Type B pancreatic cell (in vitro differentiated cells): Measurements from ENCODE around the gene MCMBP. TPM values are rescaled to one million over a fixed set of nuclear protein-coding genes. Genes with fewer than 3 reads are reported as not detected.

Experiments used
- DNase-seq: peaks from one replicate; pipeline ENCODE4 v3.0.0; 2021; ENCODE audit warnings: mixed read lengths; ENCODE audit not compliant: unreplicated experiment; ENCODE audit errors: extremely low spot score
- H3K27ac Mint-ChIP-seq: 2 replicates; pipeline ENCODE4 v1.8.0; 2021; ENCODE audit warnings: mild to moderate bottlenecking, mixed read lengths
- H3K27me3 Mint-ChIP-seq: 2 replicates; pipeline ENCODE4 v1.8.0; 2021; ENCODE audit warnings: mixed read lengths
- H3K36me3 Mint-ChIP-seq: 2 replicates; pipeline ENCODE4 v1.8.0; 2021; ENCODE audit warnings: mixed read lengths
- H3K4me1 Mint-ChIP-seq: one replicate; pipeline ENCODE4 v1.8.0; 2021; ENCODE audit warnings: mixed read lengths; ENCODE audit not compliant: unreplicated experiment
- H3K4me3 Mint-ChIP-seq: 2 replicates; pipeline ENCODE4 v1.8.0; 2021; ENCODE audit warnings: mild to moderate bottlenecking, mixed read lengths
- H3K9me3 Mint-ChIP-seq: 2 replicates; pipeline ENCODE4 v1.8.0; 2021; ENCODE audit warnings: mixed read lengths
- total RNA-seq: library from RNA; stranded (reverse); gene quantifications from 2 replicates; pipeline ENCODE4 v1.2.1, GENCODE V29; 2021; ENCODE audit warnings: low replicate concordance
- TF ChIP-seq, protein P1 (sequence below): fragments of 200-600 bp; sonication (generic); conservative IDR thresholded peaks from 2 replicates; pipeline ENCODE4 v1.5.0; 2021; ENCODE audit warnings: antibody characterized with exemption, mild to moderate bottlenecking

The MCMBP gene
- total RNA-seq, 1 donor from 2014 or later: 58.2 TPM

DNA sequence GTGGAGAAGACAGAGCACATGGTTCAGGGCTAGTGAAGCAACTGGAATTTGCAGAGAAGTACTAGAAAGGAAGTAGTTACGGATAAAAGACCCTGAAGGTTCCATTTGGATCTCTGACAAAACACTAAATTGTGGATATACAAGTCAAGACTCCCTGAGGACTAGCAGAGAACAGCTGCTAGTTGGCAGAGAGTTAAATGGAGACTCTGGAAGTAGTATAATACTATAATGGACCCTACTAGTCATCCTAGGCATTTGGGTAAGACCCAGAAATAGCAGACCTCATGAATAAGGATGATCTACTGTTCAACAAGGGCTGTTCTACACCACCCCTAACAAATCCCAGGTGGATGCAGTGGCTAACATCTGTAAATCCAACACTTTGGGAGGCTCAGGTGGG lies 19.1 kb downstream of the MCMBP start:
- no peaks in the 10 kb centered on the region for H3K27me3 Mint-ChIP-seq
- H3K27ac Mint-ChIP-seq: peak overlapping the region; percentile 55
- H3K4me3 Mint-ChIP-seq: no peak overlapping the region
- no peaks in the 10 kb centered on the region for H3K9me3 Mint-ChIP-seq
- TF ChIP-seq, protein P1, sequence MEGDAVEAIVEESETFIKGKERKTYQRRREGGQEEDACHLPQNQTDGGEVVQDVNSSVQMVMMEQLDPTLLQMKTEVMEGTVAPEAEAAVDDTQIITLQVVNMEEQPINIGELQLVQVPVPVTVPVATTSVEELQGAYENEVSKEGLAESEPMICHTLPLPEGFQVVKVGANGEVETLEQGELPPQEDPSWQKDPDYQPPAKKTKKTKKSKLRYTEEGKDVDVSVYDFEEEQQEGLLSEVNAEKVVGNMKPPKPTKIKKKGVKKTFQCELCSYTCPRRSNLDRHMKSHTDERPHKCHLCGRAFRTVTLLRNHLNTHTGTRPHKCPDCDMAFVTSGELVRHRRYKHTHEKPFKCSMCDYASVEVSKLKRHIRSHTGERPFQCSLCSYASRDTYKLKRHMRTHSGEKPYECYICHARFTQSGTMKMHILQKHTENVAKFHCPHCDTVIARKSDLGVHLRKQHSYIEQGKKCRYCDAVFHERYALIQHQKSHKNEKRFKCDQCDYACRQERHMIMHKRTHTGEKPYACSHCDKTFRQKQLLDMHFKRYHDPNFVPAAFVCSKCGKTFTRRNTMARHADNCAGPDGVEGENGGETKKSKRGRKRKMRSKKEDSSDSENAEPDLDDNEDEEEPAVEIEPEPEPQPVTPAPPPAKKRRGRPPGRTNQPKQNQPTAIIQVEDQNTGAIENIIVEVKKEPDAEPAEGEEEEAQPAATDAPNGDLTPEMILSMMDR: no peak
- H3K36me3 Mint-ChIP-seq: peaks cover 34% of the 10 kb centered on the region
- DNase-seq: no peak
- H3K4me1 Mint-ChIP-seq: no peaks in the 10 kb centered on the region

DNA sequence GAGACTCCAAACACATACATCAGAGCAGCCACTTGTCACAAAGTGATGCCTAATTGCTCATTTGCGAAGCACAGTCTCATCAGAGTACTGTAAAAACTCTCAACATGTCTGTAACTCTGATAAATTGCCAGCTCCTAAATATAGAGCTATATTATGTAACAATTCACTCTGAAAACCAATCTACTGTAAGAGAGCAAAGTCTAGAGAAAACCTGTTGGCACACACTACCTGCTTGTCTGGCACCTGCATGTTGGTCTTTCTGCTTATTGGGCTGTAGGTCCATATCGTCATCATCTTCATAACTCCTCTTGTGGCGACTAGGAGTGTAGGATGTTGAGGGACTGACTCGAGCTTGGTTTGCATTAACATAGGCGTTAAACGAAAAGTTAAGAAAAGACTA lies 19.8 kb downstream of the MCMBP start:
- TF ChIP-seq, protein P1: no peak
- Mint-ChIP-seq H3K27ac (no peak overlapping the region), H3K36me3 (peaks cover 36% of the 10 kb centered on the region)

DNA sequence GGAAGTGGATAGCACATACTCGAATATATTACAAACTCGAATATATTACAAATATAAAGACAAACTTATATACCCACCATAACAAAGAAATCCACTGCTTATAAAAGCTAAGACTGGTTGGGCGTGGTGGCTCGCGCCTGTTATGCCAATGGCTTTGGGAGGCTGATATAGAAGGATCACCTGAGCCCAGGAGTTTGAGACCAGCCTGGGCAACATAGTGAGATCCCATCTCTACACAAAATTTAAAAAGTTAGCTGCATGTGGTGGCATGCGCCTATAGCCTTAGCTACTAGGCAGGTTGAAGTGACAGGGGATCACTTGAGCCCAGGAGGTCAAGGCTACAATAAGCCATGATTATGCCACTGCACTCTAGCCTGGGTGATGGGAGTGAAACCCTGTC lies 20.4 kb downstream of the MCMBP start:
- Mint-ChIP-seq H3K4me3 (no peak overlapping the region), H3K36me3 (peaks cover 33% of the 10 kb centered on the region), H3K27ac (no peak overlapping the region), H3K4me1 (no peaks in the 10 kb centered on the region), H3K9me3 (no peaks in the 10 kb centered on the region), H3K27me3 (no peaks in the 10 kb centered on the region)
- no peak for DNase-seq
- TF ChIP-seq, protein P1: no peak

More for the DNA sequence above, 19.8 kb downstream of the MCMBP start:
- Mint-ChIP-seq H3K9me3 (no peaks in the 10 kb centered on the region), H3K4me3 (no peak overlapping the region), H3K27me3 (no peaks in the 10 kb centered on the region), H3K4me1 (no peaks in the 10 kb centered on the region)
- DNase-seq: no peak

DNA sequence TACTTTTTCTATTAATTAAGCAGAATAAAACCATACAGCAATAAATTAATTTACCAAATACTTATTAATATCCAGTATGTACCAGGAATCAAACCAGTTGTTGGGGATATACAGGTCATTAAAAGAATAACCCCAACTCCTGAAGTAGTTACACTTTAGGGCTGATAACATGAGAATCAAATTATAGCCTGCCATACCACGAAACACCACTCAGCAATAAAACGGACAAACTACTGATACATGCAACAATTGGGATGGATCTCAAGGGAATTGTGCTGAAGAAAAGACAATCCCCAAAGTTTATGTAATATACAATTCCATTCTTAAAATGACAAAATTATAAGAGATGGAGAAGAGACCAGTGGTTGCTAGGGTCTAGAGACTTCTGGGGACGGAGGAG lies 22.7 kb downstream of the MCMBP start:
- H3K4me3 Mint-ChIP-seq: no peak overlapping the region
- H3K27ac Mint-ChIP-seq: peak overlapping the region; percentile 85
- DNase-seq: no peak
- H3K27me3 Mint-ChIP-seq: no peaks in the 10 kb centered on the region
- H3K36me3 Mint-ChIP-seq: peaks cover 37% of the 10 kb centered on the region
- H3K4me1 Mint-ChIP-seq: no peaks in the 10 kb centered on the region
- no peaks in the 10 kb centered on the region for H3K9me3 Mint-ChIP-seq
- TF ChIP-seq, protein P1: no peak

DNA sequence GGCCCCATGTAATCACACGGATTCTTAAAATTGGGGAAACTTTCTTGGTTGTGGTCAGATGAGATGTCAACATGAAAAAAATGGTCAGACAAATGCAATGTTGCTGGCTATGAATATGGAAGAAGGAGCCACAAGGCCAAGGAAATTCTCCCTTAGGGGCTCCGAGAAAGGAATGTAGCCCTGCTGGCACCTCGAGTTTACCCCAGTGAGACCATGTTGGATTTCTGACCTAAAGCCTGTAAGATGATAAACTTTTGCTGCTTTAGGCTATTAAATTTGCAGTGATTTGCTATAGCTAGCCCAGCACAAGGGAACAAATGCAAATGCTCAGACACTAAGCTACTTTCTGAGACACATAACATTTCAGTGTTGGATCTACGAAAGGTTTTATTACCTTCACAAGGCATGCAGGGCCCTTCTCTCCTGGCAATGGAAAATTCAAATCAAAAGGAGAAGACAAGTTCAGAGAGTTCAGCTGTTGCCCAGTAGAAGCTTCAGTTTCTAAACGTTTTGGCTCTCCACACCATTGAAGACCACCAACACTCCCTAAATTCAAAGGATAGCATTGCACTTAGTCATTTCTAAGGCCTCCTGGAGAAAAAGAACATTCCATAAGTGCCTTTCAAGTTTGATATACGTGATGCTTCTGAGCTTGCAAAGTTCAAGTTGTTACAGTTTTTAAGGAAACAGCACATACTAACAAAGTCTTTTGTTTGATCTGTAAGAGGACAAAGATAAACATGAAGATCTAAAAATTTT lies 23.4 kb downstream of the MCMBP start:
- Mint-ChIP-seq H3K4me3 (no peak overlapping the region), H3K9me3 (no peaks in the 10 kb centered on the region), H3K27me3 (no peaks in the 10 kb centered on the region), H3K27ac (peak overlapping the region; percentile 85), H3K36me3 (peaks cover 41% of the 10 kb centered on the region), H3K4me1 (no peaks in the 10 kb centered on the region)
- TF ChIP-seq, protein P1: no peak
- no peak for DNase-seq
